HG02642 (cell line): ENCODE data around the gene CYSTM1.

Experiments
- ATAC-seq: cut with Tn5 transposase; IDR thresholded peaks from one replicate; pipeline ENCODE4 v1.9.1; 2021; ENCODE audit warnings: mild to moderate bottlenecking; ENCODE audit not compliant: unreplicated experiment, poor library complexity

CYSTM1 gene

DNA sequence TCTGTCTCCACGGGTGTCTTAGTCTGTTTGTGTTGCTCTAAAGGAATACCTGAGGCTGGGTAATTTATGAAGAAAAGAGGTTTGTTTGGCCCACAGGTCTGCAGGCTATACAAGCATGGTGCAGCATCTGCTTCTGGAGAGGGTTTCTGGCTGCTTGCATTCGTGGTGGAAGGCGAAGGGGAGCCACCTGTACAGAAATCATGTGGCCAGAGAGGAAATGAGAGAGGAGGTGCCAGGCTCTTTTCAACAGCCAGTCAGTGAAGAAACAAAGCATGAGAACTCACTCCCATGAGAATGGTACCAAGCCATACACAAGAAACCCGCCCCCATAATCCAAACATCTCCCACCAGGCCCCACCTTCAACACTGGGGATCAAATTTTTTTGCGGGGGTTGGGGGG, 74.5 kb downstream of the CYSTM1 start:
- no peak for ATAC-seq

DNA sequence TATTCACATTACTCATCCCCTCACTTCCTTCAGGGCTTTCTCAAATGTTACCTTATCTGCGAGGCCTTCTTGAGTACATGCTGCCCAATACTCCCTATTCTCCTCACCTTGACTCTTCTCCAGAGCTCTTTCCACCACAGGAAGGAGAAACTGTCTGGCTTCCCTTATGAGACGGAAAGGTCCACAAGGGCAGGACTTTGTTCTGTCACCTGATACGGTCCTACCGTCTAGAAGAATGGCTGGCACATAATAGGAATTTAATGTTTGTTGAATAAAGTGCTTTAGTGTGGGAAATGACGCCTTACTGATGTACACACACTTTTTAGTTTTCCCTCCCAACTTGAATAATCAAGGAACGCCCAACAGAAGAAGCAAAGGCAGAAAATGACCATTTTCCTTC, 75.4 kb downstream of the CYSTM1 start:
- no peak for ATAC-seq

DNA sequence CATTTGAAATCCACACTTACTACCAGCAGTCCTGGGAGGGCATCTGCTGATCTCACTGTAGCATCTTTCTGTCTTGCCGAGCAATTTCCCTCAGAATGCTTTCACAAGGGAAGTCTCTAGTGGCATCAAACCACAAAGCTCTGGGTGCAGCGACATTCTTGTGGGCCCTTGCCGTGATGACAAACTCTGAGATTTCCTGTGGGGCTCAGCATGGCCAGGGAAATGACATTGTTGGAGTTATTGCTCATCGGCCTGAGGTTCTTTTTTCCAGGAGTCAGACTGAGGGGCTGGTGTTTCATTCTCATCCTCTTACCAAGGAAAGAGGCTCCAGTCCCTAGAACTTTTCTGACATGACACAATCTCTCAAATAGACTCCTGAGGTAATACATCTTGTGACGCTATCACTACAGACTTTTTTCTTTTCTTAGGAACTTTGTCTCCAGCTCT, 76.6 kb downstream of the CYSTM1 start:
- ATAC-seq, result peak; percentile 71

DNA sequence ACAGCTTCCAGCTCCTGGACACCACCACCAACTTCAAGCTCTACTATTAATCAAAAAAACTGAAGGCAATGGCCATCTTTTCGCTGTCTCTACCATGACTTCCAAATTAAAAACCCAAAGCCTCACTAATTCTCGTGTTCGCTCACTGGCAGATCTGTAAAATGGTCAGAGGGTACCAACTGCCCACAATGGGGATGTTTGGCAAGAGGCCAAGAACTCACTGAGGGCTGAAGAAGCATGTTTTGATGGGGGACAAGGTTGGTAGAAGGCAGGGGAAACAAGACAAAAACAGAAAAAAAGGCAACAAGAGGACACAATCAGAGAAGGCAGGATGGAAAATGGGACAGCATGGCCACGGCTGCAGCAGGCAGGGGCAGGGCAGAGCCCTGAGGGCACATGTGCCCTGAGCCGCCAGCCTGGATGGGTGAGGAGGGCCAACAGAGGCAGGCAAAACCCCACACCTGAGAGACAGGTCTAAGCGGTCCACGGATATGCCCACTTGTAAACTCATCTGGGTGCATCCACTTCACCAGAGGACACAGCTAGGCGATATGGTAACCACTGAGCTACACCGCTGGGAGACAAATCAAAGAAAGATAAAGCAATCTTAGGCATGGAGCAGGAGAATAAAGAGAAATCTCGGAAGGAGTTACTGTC, 77.6 kb downstream of the CYSTM1 start:
- ATAC-seq, result no peak

DNA sequence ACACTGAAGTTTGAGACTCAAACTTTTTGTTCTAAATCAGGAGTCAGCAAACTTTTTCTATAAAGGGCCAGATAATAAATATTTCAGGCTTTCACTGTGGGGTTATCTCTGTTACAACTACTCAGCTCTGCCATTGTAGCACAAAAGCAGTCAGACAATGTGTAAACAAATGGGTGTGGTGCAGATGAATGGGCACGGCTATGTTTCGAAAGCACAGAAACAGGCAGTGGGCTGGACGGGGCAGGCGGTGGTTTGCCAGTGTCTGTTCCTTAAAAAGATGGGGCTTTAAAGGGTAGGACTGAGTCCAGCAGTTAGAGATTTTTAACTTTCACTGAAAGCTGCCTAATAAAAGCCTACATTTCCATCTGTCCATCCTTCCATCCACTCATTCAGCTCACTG, 79.0 kb downstream of the CYSTM1 start:
- no peak for ATAC-seq

DNA sequence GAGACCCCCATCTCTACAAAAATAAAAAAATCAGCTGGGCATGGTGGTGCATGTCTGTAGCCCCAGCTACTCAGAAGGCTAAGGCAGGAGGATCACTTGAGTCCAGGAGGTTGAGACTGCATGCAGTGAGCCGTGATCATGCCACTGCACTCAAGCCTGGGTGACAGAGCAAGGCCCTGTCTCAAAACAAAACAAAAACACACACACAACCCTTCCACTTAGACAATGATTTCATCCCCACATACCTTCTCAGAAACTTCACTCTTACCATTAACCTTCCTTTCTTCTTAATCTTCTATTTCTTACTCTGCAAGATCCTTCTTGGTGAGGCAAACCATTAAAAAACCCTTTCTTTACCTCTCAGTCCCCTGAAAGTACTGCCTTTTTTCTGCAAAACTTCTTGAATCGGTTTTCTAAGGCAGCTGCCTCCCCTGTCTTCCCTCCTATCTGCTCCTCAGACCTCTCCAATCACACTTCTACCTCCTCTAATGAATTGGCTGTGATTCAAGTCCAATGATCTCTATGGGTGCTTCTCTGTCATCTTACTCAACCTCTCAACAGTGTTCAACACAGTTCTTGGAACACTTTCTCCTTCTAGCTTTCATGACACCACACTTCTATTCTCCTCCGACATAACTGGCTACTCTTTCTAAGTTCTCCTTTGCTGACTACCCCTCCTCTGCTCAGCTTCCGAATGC, 80.6 kb downstream of the CYSTM1 start:
- ATAC-seq, result no peak

DNA sequence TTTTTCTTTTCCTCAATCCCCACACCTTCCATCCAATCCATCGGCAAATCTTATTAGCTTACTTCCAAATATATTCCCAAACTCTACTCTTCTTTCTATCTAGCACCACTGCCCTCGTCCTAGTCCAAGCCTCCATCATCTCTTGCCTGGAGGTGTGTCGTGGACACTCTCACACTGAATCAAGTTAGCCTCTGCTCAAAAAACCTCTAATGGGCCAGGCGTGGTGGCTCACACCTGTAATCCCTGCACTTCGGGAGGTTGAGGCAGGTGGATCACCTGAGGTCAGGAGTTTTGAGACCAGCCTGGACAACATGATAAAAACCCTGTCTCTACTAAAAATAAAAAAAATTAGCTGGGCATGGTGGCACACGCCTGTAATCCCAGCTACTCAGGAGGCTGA, 81.7 kb downstream of the CYSTM1 start:
- no peak for ATAC-seq

DNA sequence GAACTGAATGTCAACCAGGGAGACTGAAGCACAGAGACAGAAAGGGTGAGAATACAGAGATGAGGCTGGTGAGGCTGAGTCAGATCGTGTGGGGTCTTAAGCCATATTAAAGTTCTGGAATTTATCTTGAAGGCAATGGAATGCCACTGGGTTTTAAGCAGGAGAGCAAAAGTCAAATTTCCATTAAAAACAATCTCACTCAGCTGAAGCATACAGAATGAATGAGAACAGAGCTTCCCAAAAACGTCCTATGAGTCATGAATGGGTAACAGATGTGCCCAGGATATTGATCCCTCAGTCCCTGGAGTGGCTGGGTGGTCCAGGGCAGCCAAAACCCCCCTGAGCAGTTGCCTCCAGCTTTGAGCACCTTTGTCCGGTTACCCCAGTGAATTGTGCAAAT, 83.0 kb downstream of the CYSTM1 start:
- ATAC-seq, result no peak

DNA sequence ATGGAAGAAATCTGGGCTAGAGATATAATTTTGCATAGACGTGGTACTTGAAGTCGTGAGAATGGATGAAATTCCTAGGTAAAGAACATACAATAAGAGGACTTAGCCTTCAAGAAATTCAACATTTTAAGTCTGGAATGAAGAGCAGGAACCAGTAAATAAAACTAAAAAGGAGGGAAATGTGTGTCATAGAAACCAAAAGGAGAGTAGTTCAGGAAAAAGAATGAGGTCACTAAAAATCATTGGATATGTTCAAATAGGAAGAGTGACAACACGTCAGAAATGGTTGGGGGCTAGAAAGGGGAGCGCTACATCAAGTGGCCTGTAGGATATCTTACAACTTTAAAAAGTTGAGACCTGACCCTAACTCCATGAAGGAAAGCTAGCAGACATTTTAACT, 83.9 kb downstream of the CYSTM1 start:
- no peak for ATAC-seq

DNA sequence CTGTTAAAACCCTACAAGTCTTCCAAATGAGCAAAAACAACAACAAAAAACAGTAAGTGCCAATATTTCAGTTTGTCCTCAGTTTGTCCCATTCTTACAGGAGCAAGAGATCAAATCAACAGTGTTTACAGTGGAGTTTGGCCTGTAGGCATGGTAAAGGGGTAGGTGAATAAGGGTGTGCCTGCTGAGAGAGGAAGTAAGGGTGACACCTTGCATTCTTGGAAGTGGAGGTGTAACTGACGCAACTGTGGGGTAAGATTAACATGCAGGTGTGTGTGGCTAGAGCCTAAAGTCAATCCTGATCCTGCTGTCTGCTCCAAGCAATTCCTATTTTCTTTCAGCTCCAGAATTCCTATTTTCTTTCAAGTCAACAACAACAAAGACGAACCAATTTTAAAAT, 84.5 kb downstream of the CYSTM1 start:
- ATAC-seq, result no peak

DNA sequence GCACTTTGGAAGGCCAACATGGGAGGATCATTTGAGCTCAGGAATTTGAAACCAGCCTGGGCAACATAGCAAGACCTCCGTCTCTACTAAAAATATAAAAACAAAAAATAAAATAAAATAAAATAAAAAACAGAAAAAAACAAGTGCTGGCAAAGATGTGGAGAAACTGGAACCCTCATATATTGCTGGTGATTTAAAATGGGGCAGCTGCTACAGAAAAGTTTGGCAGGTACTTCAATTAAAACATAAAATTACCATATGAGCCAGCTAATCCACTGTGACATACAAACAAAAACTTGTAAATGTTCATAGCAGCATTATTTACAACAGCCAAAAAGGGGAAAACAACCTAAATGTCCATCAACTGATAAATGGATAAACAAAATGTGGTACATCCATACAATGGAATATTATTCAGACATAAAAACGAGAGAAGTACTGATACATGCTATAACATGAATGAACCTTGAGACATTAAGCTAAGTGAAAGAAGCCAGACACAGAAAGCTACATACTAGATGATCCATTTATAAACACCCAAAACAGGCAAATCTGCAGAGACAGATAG, 85.2 kb downstream of the CYSTM1 start:
- no peak for ATAC-seq

DNA sequence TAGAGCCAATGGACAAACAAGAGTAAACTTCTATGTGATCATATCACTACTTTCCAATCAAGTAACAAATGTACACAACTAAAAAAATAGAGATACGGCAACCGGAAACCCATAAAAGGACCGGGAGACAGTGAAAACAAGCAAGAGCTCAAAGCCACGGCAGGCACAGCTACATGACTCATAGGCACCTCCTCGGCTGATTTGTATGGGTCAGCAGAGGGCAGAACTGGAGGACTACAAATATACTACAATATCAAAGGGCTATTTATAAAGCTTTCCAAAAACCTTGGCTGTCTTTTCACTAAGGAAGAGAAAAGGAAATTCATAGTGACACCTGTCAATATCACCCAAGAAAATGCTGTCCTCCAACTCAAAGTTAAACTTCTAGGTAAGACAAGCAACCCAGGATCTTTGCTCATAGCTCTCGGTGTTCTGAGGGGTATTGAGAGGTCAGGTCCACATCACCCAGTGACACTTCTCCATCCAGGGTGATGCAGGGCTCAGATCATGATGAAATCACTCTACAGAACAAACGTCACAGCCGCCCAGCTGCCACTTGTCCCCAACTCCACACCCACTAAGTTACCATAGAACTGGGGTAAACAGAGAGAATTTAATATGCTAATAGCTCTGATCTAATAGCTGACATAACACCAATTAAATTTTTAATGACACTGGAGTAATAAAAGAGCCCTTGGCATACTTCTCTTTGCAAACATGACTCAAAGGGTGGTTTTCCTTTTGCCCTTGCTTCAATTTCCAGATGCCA, 86.6 kb downstream of the CYSTM1 start:
- ATAC-seq, result no peak

DNA sequence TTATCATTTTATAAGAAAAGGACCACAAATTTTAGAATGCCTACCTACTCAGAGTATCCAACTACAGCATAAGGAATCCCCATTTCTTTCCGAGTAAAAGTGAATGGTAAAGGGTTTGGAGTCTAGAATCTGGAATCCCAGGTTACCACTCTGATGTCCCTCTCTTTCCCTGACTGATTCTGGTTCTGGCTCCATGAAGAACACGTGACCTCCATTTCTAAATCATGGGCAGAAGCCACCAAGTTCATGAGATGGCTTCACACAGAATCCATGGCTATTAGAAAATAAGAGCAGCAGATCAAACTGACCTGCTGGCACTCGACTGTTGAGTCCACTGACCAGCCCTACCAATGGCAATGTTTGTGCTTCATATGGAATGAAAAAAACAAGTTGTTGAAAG, 87.2 kb downstream of the CYSTM1 start:
- no peak for ATAC-seq

DNA sequence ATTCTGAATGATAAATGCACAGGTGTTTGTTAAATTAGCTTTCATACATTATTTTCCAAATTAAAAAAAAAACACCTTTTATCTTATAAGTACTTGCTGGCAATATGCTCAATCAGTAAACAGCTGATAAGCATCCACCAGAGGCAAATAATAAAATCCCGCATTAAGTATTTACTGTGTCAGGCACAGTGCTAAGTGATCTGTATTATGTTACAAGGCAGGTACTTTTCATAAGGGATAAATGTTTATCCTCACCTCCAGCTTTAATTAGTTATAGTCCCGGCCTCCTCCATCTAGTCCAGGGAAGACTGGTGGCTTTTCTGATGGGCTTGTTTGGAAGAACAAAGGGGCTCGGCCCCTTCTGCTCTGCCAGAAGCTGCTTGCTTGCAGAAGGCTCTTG, 87.9 kb downstream of the CYSTM1 start:
- ATAC-seq, result no peak

DNA sequence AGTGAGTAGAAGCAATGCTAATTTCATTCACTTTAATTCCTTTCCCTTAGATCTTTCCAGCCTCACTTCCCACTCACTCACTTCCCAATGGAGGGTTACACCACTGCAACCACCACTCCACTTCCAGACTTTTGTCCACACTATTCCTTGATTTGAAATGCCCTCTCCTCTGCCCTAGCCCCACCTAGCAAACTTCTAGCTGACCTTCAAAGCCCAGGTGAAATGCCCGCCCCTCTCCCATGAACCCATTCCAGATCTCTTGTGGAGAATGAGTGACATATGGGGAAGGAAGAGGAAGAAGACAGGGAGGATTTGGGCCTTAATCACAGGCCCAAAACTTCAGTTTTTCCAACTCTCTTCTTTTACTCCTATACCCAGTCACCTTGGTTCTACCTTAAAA, 90.9 kb downstream of the CYSTM1 start:
- no peak for ATAC-seq

DNA sequence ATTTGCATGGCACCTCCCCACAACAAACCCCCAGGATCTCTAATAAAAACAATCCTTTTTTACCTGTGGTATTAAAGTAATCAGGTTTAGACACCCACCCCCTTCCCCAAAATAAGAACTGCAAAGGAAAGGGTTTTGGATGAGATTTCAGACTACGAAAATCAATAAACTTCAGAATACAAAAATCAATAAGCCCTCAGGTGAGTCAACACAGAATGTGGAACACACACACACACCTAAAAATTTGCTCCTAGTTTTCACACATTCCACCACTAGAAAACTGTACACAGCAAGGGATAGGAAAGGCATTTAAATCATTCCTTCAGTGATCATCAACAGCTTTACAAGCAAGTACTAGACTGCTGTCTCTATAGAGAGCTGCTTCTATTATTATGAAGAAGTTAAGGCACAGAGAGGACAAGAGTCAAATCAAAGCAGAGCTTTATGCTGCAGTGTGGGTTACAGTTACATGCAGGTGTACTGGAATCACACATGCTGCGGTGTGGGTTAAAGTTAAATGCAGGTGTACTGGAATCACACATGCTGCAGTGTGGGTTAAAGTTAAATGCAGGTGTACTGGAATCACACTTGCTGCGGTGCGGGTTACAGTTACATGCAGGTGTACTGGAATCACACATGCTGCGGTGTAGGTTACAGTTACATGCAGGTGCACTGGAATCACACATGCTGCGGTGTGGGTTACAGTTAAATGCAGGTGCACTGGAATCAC, 91.6 kb downstream of the CYSTM1 start:
- ATAC-seq, result no peak

DNA sequence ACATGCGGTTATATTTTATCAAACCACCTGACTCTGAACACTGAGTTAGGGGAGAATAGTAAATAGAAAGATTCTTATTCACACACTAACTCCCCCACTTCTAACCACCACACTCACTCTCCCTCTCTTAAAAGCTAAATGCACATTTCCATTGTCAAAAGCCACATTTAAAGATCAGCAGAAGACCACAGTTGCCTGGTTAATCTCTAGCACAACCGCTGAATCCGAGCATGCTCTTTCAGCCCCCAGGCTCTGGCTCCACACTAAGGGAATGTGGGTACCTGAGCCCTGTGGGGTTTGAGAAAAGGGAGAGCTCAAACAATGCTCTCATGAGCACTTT, 92.2 kb downstream of the CYSTM1 start:
- no peak for ATAC-seq

DNA sequence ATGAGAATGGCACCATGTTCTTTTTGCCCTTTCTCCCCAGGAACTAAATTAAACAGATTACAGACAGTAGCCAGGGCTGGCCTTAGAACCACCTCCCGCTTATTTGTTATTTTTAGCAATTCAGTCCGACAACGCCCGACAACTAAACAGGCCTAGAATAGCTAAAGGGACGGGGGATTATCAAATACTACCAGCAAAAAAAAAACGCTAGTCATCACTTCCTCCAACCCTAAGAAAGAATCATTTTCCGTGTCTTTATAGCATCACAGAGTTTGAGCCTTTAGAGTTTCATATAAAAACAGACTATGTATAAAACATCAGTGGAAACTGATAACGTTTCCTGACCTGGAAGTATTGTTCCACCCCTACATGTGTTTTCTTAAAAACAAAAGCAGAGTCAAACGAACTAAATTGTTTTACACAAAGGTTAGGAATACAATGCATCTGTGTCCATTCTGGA, 92.6 kb downstream of the CYSTM1 start:
- ATAC-seq, result no peak

DNA sequence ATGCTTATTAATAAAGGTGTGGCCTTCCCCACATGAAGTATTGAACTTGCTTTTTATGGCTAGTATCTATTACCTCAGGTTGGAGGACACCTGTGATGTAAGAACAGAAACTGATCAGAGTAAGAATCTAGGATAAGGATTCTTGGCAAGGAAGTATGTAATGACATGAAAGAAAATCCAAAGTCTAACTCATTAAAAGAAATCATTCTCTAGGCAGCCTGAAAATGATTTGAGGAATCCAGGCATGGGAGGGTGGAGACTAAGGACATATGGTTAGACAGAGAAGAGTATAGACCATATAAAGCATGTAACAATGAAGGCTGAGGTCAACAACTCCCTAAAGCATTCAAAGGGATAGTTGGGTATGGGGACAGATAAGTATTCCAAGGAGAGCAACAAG, 95.0 kb downstream of the CYSTM1 start:
- ATAC-seq, result no peak

DNA sequence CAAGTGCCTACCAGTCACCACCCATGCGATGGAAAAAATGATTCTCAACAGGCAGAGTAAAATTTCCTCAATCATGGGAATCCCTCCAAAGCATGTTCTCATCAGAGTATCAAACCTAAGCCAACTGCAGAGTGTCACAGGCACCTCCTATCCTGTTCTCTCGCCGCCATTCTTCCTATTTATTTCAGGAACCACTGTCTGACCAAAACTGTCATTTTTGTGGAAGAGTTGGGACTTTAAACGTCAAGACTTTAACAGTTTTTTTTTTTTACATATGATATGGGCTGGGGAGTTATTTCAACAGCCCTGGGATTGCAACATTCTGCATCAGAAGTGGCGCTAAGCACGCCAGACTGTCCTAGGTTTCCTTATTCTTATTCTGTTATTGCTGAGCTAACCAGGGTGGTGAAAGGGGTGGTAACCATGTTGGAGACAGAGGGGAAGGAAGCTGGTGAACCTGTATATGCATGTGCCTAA, 98.5 kb downstream of the CYSTM1 start:
- ATAC-seq, result no peak
